Panc1 (cell line): Measurements from ENCODE around the gene RAP1GDS1.

Source experiments
- CTCF ChIP-seq: fragments of 450-650 bp; IDR thresholded peaks from 2 replicates; pipeline ENCODE4 v1.5.1; 2017; ENCODE audit warnings: mild to moderate bottlenecking
- POLR2AphosphoS5 ChIP-seq: IDR thresholded peaks from 2 replicates; pipeline ENCODE4 v1.6.1; 2012; ENCODE audit warnings: mild to moderate bottlenecking, low read depth, low read length, moderate library complexity
- REST ChIP-seq, 2 experiments: IDR thresholded peaks; 2 replicates each; pipeline ENCODE4 v1.6.1; 2011 to 2012; ENCODE audit warnings: low read depth in 2 of 2, control low read depth in 1 of 2, low read length in 1 of 2, mild to moderate bottlenecking in 1 of 2, moderate library complexity in 1 of 2; ENCODE audit not compliant: insufficient read depth in 1 of 2

- TF ChIP-seq CTCF (no peak), POLR2AphosphoS5 (no peak), REST (IDR thresholded peaks at IDR 0.05; ENCODE audit: insufficient read depth in 1 of 2, low read depth in 2 of 2, low read length in 1 of 2) (no peak)
Measured at GRCh38 chr4:98374643-98375042, 113.5 kb downstream of the RAP1GDS1 start.
